Sigmoid colon (tissue), 7 donors: ENCODE data around the gene SBF2. TPM values are rescaled to one million over a fixed set of nuclear protein-coding genes. Genes with fewer than 3 reads are reported as not detected.

Experiments
- DNase-seq: peaks from one replicate; pipeline ENCODE4 v3.0.0-alpha.2; 2019
- H3K27ac ChIP-seq, 4 donors: fragments of 200-600 bp; sonication (generic); one replicate each; pipeline ENCODE4 v1.5.1; 2016 to 2019; ENCODE audit warnings: mild to moderate bottlenecking in 1 of 4
- H3K27me3 ChIP-seq, 3 donors: fragments of 200-600 bp; sonication (generic); one replicate each; pipeline ENCODE4 v1.5.1; 2019; ENCODE audit warnings: mild to moderate bottlenecking in 1 of 3
- H3K36me3 ChIP-seq, 4 donors: fragments of 200-600 bp; sonication (generic); one replicate each; pipeline ENCODE4 v1.5.1; 2016 to 2019
- H3K4me1 ChIP-seq, 4 donors: fragments of 200-600 bp; sonication (generic); one replicate each; pipeline ENCODE4 v1.5.1; 2017 to 2019
- H3K4me3 ChIP-seq, 4 donors: fragments of 200-600 bp; sonication (generic); one replicate each; pipeline ENCODE4 v1.5.1; 2017 to 2019; ENCODE audit warnings: mild to moderate bottlenecking in 2 of 4, moderate library complexity in 1 of 4
- H3K9me3 ChIP-seq, 4 donors: fragments of 200-600 bp in 3 of 4; sonication (generic) in 3 of 4; one replicate each; pipeline versions ENCODE4 v1.5.1 to v1.6.1; 2013 to 2019
- CTCF ChIP-seq, 4 experiments: fragments of 450-650 bp in 3 of 4; fragments of 200-600 bp in 1 of 4; IDR thresholded peaks; one replicate each; pipeline ENCODE4 v1.5.1; 2016 to 2019; ENCODE audit warnings: antibody characterized with exemption in 4 of 4, mild to moderate bottlenecking in 3 of 4, moderate library complexity in 2 of 4
- EP300 ChIP-seq, 4 donors: sonication (generic); formaldehyde crosslinking; IDR thresholded peaks; one replicate each; pipeline ENCODE4 v1.6.1; 2017; ENCODE audit warnings: antibody characterized with exemption in 4 of 4
- POLR2A ChIP-seq, 2 donors: fragments of 450-650 bp; IDR thresholded peaks; one replicate each; pipeline ENCODE4 v1.6.1; 2016; ENCODE audit warnings: antibody characterized with exemption in 2 of 2, mild to moderate bottlenecking in 2 of 2, moderate library complexity in 2 of 2
- POLR2AphosphoS5 ChIP-seq, 4 donors: sonication (generic); formaldehyde crosslinking; IDR thresholded peaks; one replicate each; pipeline ENCODE4 v1.6.1; 2017; ENCODE audit warnings: antibody characterized with exemption in 4 of 4
- WGBS, 2 donors: extraction: QIAGEN DNeasy Blood & Tissue Kit; methylation state at CpG; one replicate each; pipeline ENCODE4 v1.1.7; 2013; 5-methylcytosine and 5-hydroxymethylcytosine counted together
- intact Hi-C: fragments of 100-400 bp; cut with DNase I; formaldehyde crosslinking; loops from one replicate; pipeline ENCODE4 v1.15.1; 2023
- polyA plus RNA-seq, 3 donors: library from polyadenylated mRNA; stranded (reverse); fragments of 200-250 nt; gene quantifications; one replicate each; pipeline ENCODE4 v1.2.3, GENCODE V29; 2013
- total RNA-seq, 4 donors: library from RNA; depleted of rRNA; stranded (reverse); fragments of >200 nt; gene quantifications; one replicate each; pipeline ENCODE4 v1.1.0, GENCODE V29; 2016
- donor health status: healthy with polysubstance abuse.
- donor health status: Bipolar disorder and iron deficiency.
- donor health status: healthy.

SBF2 gene
- total and polyA plus RNA-seq, 7 donors = 9.5 to 67.5 (median 47.1) TPM

- intact Hi-C loops = no loop called here
- peaks cover 0 to 13% (median 9%) of the 10 kb centered on the region in 4 donors for H3K4me1 ChIP-seq
- no peaks in the 10 kb centered on the region for H3K27me3 ChIP-seq
- no peak for DNase-seq
- no peak overlapping the region for H3K27ac ChIP-seq
- 97 to 98% methylated on average over 3 of the region's 3 CpGs for WGBS, 2 donors
- no peak overlapping the region for H3K4me3 ChIP-seq
- TF ChIP-seq POLR2AphosphoS5 (IDR thresholded peaks at IDR 0.05) (no peak), EP300 (IDR thresholded peaks at IDR 0.05) (no peak), CTCF (IDR thresholded peaks at IDR 0.05) (no peak), POLR2A (IDR thresholded peaks at IDR 0.05) (no peak)
- no peaks in the 10 kb centered on the region for H3K36me3 ChIP-seq
- H3K9me3 ChIP-seq = no peaks in the 10 kb centered on the region
Measured at GRCh38 chr11:10072841-10073240, 221.2 kb downstream of the SBF2 start.

GRCh38 chr11:10072142-10072541 is 221.9 kb downstream of the SBF2 start:
- intact Hi-C loops = no loop called here
- no peak for DNase-seq
- Histone ChIP-seq H3K27me3 (no peaks in the 10 kb centered on the region), H3K4me3 (no peak overlapping the region), H3K36me3 (no peaks in the 10 kb centered on the region), H3K9me3 (no peaks in the 10 kb centered on the region), H3K27ac (no peak overlapping the region), H3K4me1 (peaks cover 0 to 13% (median 9%) of the 10 kb centered on the region in 4 donors)
- WGBS, 2 donors = 82 to 87% methylated on average over 1 of the region's 1 CpG
- TF ChIP-seq EP300 (IDR thresholded peaks at IDR 0.05) = no peak
- no peak for TF ChIP-seq POLR2AphosphoS5 (IDR thresholded peaks at IDR 0.05)
- TF ChIP-seq POLR2A (IDR thresholded peaks at IDR 0.05) = no peak
- TF ChIP-seq CTCF (IDR thresholded peaks at IDR 0.05) = no peak

- Histone ChIP-seq H3K4me1 (peaks cover 0 to 12% (median 0%) of the 10 kb centered on the region in 4 donors), H3K4me3 (no peak overlapping the region), H3K27ac (no peak overlapping the region), H3K36me3 (no peaks in the 10 kb centered on the region), H3K9me3 (no peaks in the 10 kb centered on the region), H3K27me3 (no peaks in the 10 kb centered on the region)
- TF ChIP-seq POLR2A (IDR thresholded peaks at IDR 0.05) = no peak
- no peak for TF ChIP-seq CTCF (IDR thresholded peaks at IDR 0.05)
- TF ChIP-seq POLR2AphosphoS5 (IDR thresholded peaks at IDR 0.05) = no peak
- no peak for TF ChIP-seq EP300 (IDR thresholded peaks at IDR 0.05)
- intact Hi-C loops = no loop called here
- no peak for DNase-seq
- 87 to 88% methylated on average over 3 of the region's 3 CpGs for WGBS, 2 donors
Measured at GRCh38 chr11:10067629-10068300, 226.3 kb downstream of the SBF2 start.

- Histone ChIP-seq H3K4me1 (peaks cover 0 to 12% (median 0%) of the 10 kb centered on the region in 4 donors), H3K9me3 (no peaks in the 10 kb centered on the region), H3K27me3 (no peaks in the 10 kb centered on the region), H3K4me3 (no peak overlapping the region), H3K27ac (no peak overlapping the region), H3K36me3 (no peaks in the 10 kb centered on the region)
- intact Hi-C loops = no loop called here
- DNase-seq = no peak
- WGBS, 2 donors = 71 to 72% methylated on average over 4 of the region's 4 CpGs
- TF ChIP-seq EP300 (IDR thresholded peaks at IDR 0.05) (no peak), POLR2AphosphoS5 (IDR thresholded peaks at IDR 0.05) (no peak), CTCF (IDR thresholded peaks at IDR 0.05) (no peak), POLR2A (IDR thresholded peaks at IDR 0.05) (no peak)
Measured at GRCh38 chr11:10066441-10066840, 227.6 kb downstream of the SBF2 start.

GRCh38 chr11:10064828-10065227 is 229.2 kb downstream of the SBF2 start:
- Histone ChIP-seq H3K27me3 (no peaks in the 10 kb centered on the region), H3K4me3 (no peak overlapping the region), H3K36me3 (no peaks in the 10 kb centered on the region), H3K4me1 (peaks cover 0 to 12% (median 0%) of the 10 kb centered on the region in 4 donors), H3K9me3 (no peaks in the 10 kb centered on the region), H3K27ac (no peak overlapping the region)
- WGBS, 2 donors = 84 to 89% methylated on average over 2 of the region's 2 CpGs
- no peak for TF ChIP-seq POLR2A (IDR thresholded peaks at IDR 0.05)
- TF ChIP-seq CTCF (IDR thresholded peaks at IDR 0.05) = no peak
- TF ChIP-seq POLR2AphosphoS5 (IDR thresholded peaks at IDR 0.05) = no peak
- TF ChIP-seq EP300 (IDR thresholded peaks at IDR 0.05) = no peak
- DNase-seq = no peak
- intact Hi-C loops = no loop called here
